GM12878 (cell line): ENCODE results near the gene MAPRE3. TPM values are rescaled to one million over a fixed set of nuclear protein-coding genes. Genes with fewer than 3 reads are reported as not detected.

Experiments
- ATAC-seq: fragments of 200-7000 bp; cut with Tn5 transposase; 3 replicates; pipeline ENCODE4 v1.9.1; 2020; ENCODE audit warnings: mild to moderate bottlenecking, moderate library complexity
- BruUV-seq: library from RNA; stranded (reverse); fragments of 400-500 nt; replicated peaks from 2 replicates; lab custom pipeline; 2021; lab: Mats Ljungman, UMichigan
- CTCF ChIA-PET: fragments of 300-600 bp; sonication (Branson Sonifier 250); formaldehyde crosslinking; extraction: SDS; loops from one replicate; lab custom pipeline; 2021; ENCODE audit warnings: inconsistent platforms; lab: Yijun Ruan, JAX
- POLR2A ChIA-PET: fragments of 350-600 bp; formaldehyde crosslinking; extraction: SDS; loops from one replicate; lab custom pipeline; 2021; ENCODE audit warnings: inconsistent platforms; lab: Charles Lee
- RAD21 ChIA-PET: fragments of 300-600 bp; sonication (Branson Sonifier 250); formaldehyde crosslinking; loops from one replicate; lab custom pipeline; 2023; ENCODE audit warnings: antibody characterized with exemption; ENCODE audit not compliant: unreplicated experiment; lab: Charles Lee
- SMC1A ChIA-PET: fragments of 300-600 bp; sonication (Branson Sonifier 250); formaldehyde crosslinking; loops from one replicate; lab custom pipeline; 2023; ENCODE audit not compliant: unreplicated experiment, uncharacterized antibody; lab: Charles Lee
- DNase-seq: peaks from one replicate; pipeline ENCODE4 v3.0.0-alpha.2; 2011; ENCODE audit warnings: low read depth, low spot score
- FAIRE-seq: peaks from 3 replicates; lab custom pipeline; 2011; peaks lifted over from hg19 to GRCh38; lab: Jason Lieb, UNC
- H2AFZ ChIP-seq: 2 replicates; pipeline ENCODE4 v1.6.0; 2011; ENCODE audit warnings: low read depth, low read length, control low read depth; ENCODE audit not compliant: control insufficient read depth
- H3K27ac ChIP-seq: 2 replicates; pipeline ENCODE4 v1.5.1; 2011; ENCODE audit warnings: control low read depth; ENCODE audit not compliant: control insufficient read depth, insufficient read depth
- H3K27me3 ChIP-seq, 2 experiments: replicated peaks in 1 of 2; 2 replicates each; pipeline versions ENCODE4 v1.6.0 to v1.6.1; 2011; ENCODE audit warnings: low read length in 1 of 2; ENCODE audit not compliant: control insufficient read depth in 2 of 2, insufficient read depth in 2 of 2
- H3K36me3 ChIP-seq, 2 experiments: 2 replicates each; pipeline ENCODE4 v1.5.1; 2011; ENCODE audit warnings: low read length in 1 of 2; ENCODE audit not compliant: control insufficient read depth in 2 of 2, insufficient read depth in 2 of 2
- H3K4me1 ChIP-seq: 2 replicates; pipeline ENCODE4 v1.6.1; 2011; ENCODE audit warnings: mild to moderate bottlenecking, low read length, moderate library complexity, mixed read lengths; ENCODE audit not compliant: control insufficient read depth, insufficient read depth
- H3K4me2 ChIP-seq: 2 replicates; pipeline ENCODE4 v1.6.0; 2011; ENCODE audit warnings: control low read depth; ENCODE audit not compliant: control insufficient read depth, insufficient read depth
- H3K4me3 ChIP-seq: fragments of 200-600 bp; sonication (generic); 2 replicates; pipeline ENCODE4 v1.5.1; 2016
- H3K79me2 ChIP-seq: 2 replicates; pipeline ENCODE4 v1.6.0; 2011; ENCODE audit warnings: low read length; ENCODE audit not compliant: control insufficient read depth, insufficient read depth
- H3K9ac ChIP-seq: 2 replicates; pipeline ENCODE4 v1.8.0; 2011; ENCODE audit warnings: low read length, control low read depth, mixed read lengths; ENCODE audit not compliant: control insufficient read depth, insufficient read depth
- H3K9me3 ChIP-seq: replicated peaks from 3 replicates; pipeline ENCODE4 v1.5.1; 2011; ENCODE audit warnings: mild to moderate bottlenecking, low read length; ENCODE audit not compliant: control insufficient read depth, insufficient read depth
- H4K20me1 ChIP-seq: 2 replicates; pipeline ENCODE4 v1.6.0; 2011; ENCODE audit not compliant: control insufficient read depth, insufficient read depth
- CBFB ChIP-seq: IDR thresholded peaks from 2 replicates; pipeline ENCODE4 v1.6.1; 2016; ENCODE audit warnings: antibody characterized with exemption, low read depth
- CEBPB ChIP-seq, 2 experiments: fragments of 150-350 bp in 1 of 2; IDR thresholded peaks; 2 replicates each; pipeline ENCODE4 v1.6.1; 2012 to 2014; ENCODE audit warnings: low read depth in 2 of 2, low read length in 2 of 2, borderline replicate concordance in 1 of 2, inconsistent platforms in 1 of 2
- RAD51 ChIP-seq: fragments of 450-650 bp; IDR thresholded peaks from 2 replicates; pipeline ENCODE4 v1.6.1; 2016; ENCODE audit warnings: moderate library complexity, mild to moderate bottlenecking, inconsistent platforms
- ZZZ3 ChIP-seq: IDR thresholded peaks from 2 replicates; pipeline ENCODE4 v1.6.1; 2011; ENCODE audit warnings: low read depth; ENCODE audit not compliant: control insufficient read depth, insufficient read length
- WGBS: methylation state at CpG from one replicate; pipeline ENCODE4 v1.1.6; 2016; ENCODE audit warnings: low lambda C conversion rate; ENCODE audit not compliant: insufficient replicate concordance, insufficient coverage; ENCODE audit errors: missing lambda C conversion rate; 5-methylcytosine and 5-hydroxymethylcytosine counted together
- in situ Hi-C: fragments of 300-500 bp; cut with MboI; formaldehyde crosslinking; loops from 9 replicates; pipeline ENCODE4 v1.14.3; 2018; ENCODE audit warnings: mixed read lengths
- intact Hi-C: fragments of 100-400 bp; cut with micrococcal nuclease; formaldehyde crosslinking; loops from one replicate; pipeline ENCODE4 v1.14.2; 2022; ENCODE audit not compliant: unreplicated experiment
- polyA plus RNA-seq, 11 experiments: library from polyadenylated mRNA; depleted of rRNA in 4 of 11; unstranded in 6 of 11; stranded (reverse) in 5 of 11; fragments of >200 nt; fragmentation: Nextera tagmentation in 4 of 11; fragmentation: Illumina TruSeq in 1 of 11; extraction: Ambion mirVana in 4 of 11; extraction: Trizol in 1 of 11; gene quantifications; 1 replicate in 1 of 11; 2 replicates in 10 of 11; pipeline versions ENCODE4 v1.2.1 to v1.2.3, GENCODE V29; 2011 to 2016; ENCODE audit warnings: inconsistent platforms in 2 of 11, missing spikeins in 2 of 11, low read depth in 1 of 11
- total RNA-seq, 4 experiments: library from RNA; depleted of rRNA in 3 of 4; stranded (reverse); fragments of >200 nt in 3 of 4; fragmentation: Illumina TruSeq in 1 of 4; extraction: Trizol in 1 of 4; gene quantifications; 2 replicates each; pipeline versions ENCODE4 v1.2.1 to v1.2.3, GENCODE V29; 2013 to 2021
- TF ChIP-seq, protein P1 (sequence below): fragments of 450-650 bp; IDR thresholded peaks from 2 replicates; pipeline ENCODE4 v1.6.1; 2017; ENCODE audit warnings: mild to moderate bottlenecking, low read depth, inconsistent platforms; ENCODE audit not compliant: poor library complexity, severe bottlenecking
- TF ChIP-seq, protein P2 (sequence below): IDR thresholded peaks from 2 replicates; pipeline ENCODE4 v1.6.1; 2012; ENCODE audit warnings: low read depth, low read length, improper control_type of control experiment

Gene MAPRE3
- total and polyA plus RNA-seq, 10 of the 15 experiments (the other 5 are each of a cell fraction or from before 2014, with no cell fraction given): 0.03 to 1.3 (median 0.73) TPM; not detected in 1

DNA sequence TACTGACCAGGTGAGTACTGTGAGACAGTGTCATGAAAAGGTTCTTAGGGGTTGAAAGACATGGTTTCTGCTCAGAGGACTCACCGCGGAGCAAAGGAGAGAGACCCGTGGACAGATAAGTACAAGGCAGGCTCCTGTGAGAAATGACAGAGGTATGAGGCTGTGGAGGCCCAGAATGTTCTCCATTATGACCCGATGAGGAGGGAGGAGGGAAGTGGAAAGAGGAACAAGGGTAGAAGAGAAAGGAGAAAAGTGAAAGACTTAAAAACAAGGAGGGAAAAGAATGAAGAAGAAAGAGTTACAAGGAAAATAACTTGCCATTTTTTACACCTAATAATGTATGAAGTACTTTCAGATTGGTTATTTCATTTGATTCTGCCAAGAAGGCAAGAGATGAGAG lies 29.8 kb downstream of the MAPRE3 start:
- ChIA-PET RAD21 (no interaction called here), SMC1A (no interaction called here)
- no peak overlapping the region for H3K9ac ChIP-seq

DNA sequence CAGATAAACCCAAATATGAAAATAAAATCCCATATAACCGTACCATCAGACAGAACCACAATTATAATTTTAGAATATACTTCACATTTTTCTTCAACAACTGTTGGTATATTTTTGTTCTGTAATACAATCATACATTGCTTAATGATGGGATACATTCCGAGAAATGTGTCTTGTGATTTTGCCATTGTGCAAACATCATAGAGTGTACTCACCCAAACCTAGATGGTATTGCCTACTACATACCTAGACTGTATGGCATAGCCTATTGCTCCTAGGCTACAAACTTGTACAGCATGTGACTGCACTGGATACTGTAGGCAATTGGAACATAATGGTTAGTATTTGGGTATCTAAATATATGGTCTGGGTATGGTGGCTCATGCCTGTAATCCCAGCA lies 30.6 kb downstream of the MAPRE3 start:
- peaks cover 4% of the 10 kb centered on the region; the same call in 1 of the 2 replicates for H3K4me1 ChIP-seq
- no peak overlapping the region for H3K27ac ChIP-seq
- TF ChIP-seq, protein P1, sequence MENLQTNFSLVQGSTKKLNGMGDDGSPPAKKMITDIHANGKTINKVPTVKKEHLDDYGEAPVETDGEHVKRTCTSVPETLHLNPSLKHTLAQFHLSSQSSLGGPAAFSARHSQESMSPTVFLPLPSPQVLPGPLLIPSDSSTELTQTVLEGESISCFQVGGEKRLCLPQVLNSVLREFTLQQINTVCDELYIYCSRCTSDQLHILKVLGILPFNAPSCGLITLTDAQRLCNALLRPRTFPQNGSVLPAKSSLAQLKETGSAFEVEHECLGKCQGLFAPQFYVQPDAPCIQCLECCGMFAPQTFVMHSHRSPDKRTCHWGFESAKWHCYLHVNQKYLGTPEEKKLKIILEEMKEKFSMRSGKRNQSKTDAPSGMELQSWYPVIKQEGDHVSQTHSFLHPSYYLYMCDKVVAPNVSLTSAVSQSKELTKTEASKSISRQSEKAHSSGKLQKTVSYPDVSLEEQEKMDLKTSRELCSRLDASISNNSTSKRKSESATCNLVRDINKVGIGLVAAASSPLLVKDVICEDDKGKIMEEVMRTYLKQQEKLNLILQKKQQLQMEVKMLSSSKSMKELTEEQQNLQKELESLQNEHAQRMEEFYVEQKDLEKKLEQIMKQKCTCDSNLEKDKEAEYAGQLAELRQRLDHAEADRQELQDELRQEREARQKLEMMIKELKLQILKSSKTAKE: no peak
- TF ChIP-seq RAD51 (no peak), CEBPB (IDR thresholded peaks at IDR 0.05; ENCODE audit: borderline replicate concordance in 1 of 2, low read depth in 2 of 2, low read length in 2 of 2) (no peak)
- TF ChIP-seq, protein P2, sequence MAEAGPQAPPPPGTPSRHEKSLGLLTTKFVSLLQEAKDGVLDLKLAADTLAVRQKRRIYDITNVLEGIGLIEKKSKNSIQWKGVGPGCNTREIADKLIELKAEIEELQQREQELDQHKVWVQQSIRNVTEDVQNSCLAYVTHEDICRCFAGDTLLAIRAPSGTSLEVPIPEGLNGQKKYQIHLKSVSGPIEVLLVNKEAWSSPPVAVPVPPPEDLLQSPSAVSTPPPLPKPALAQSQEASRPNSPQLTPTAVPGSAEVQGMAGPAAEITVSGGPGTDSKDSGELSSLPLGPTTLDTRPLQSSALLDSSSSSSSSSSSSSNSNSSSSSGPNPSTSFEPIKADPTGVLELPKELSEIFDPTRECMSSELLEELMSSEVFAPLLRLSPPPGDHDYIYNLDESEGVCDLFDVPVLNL: no peak
- H3K79me2 ChIP-seq: no peaks in the 10 kb centered on the region
- no peaks in the 10 kb centered on the region for H3K36me3 ChIP-seq
- ChIA-PET SMC1A (no interaction called here), RAD21 (no interaction called here), POLR2A (no interaction called here), CTCF (no interaction called here)
- no peak for FAIRE-seq
- H2AFZ ChIP-seq: no peak overlapping the region
- no peak overlapping the region for H3K4me2 ChIP-seq
- WGBS: 74% methylated on average over 2 of the region's 2 CpGs
- in situ Hi-C loops: no loop called here
- H4K20me1 ChIP-seq: no peaks in the 10 kb centered on the region
- no TSS peak for BruUV-seq
- H3K9me3 ChIP-seq: no peaks in the 10 kb centered on the region
- intact Hi-C loops: no loop called here
- DNase-seq: no peak
- H3K27me3 ChIP-seq: no peaks in the 10 kb centered on the region; a peak in 2 of 4 replicates
- no peak overlapping the region for H3K9ac ChIP-seq
- H3K4me3 ChIP-seq: no peak overlapping the region
- no peak for ATAC-seq

More for the DNA sequence above, 29.8 kb downstream of the MAPRE3 start:
- H2AFZ ChIP-seq: no peak overlapping the region
- H3K4me1 ChIP-seq: peaks cover 4% of the 10 kb centered on the region; the same call in 1 of the 2 replicates
- intact Hi-C loops (no loop called here), in situ Hi-C loops (no loop called here)
- POLR2A ChIA-PET: no interaction called here
- H3K79me2 ChIP-seq: no peaks in the 10 kb centered on the region
- no peak overlapping the region for H3K4me3 ChIP-seq
- no peaks in the 10 kb centered on the region; a peak in 2 of 4 replicates for H3K27me3 ChIP-seq
- DNase-seq (no peak), FAIRE-seq (no peak), ATAC-seq (no peak)
- H3K9me3 ChIP-seq: no peaks in the 10 kb centered on the region
- BruUV-seq: no TSS peak
- CTCF ChIA-PET: no interaction called here
- no peaks in the 10 kb centered on the region for H3K36me3 ChIP-seq
- H4K20me1 ChIP-seq: no peaks in the 10 kb centered on the region
- no peak for TF ChIP-seq CBFB
- no peak for TF ChIP-seq ZZZ3
- no peak overlapping the region for H3K27ac ChIP-seq
- H3K4me2 ChIP-seq: no peak overlapping the region
- 52% methylated on average over 4 of the region's 4 CpGs for WGBS
